OCI-LY7 (cell line): Measurements from ENCODE around the gene TEX12. TPM values are rescaled to one million over a fixed set of nuclear protein-coding genes. Genes with fewer than 3 reads are reported as not detected.

Source experiments
- BruUV-seq: library from RNA; stranded (reverse); fragments of 400-500 nt; replicated peaks from 2 replicates; lab custom pipeline; 2021; lab: Mats Ljungman, UMichigan
- CTCF ChIA-PET: fragments of 300-600 bp; sonication (Branson Sonifier 250); formaldehyde crosslinking; loops from one replicate; lab custom pipeline; 2022; ENCODE audit warnings: antibody characterized with exemption; ENCODE audit not compliant: unreplicated experiment; lab: Charles Lee
- POLR2A ChIA-PET: fragments of 300-600 bp; sonication (Branson Sonifier 250); formaldehyde crosslinking; loops from one replicate; lab custom pipeline; 2022; ENCODE audit warnings: antibody characterized with exemption; lab: Charles Lee
- DNase-seq: peaks from one replicate; pipeline ENCODE4 v3.0.0-alpha.2; 2015; ENCODE audit warnings: low spot score
- H2AFZ ChIP-seq: fragments of 200-600 bp; sonication (generic), shearing (Covaris generic); 2 replicates; pipeline ENCODE4 v1.6.1; 2014; ENCODE audit warnings: mild to moderate bottlenecking, antibody characterized with exemption, low read length, moderate library complexity
- H3K27ac ChIP-seq: fragments of 200-600 bp; sonication (generic); 2 replicates; pipeline ENCODE4 v1.5.1; 2014; ENCODE audit warnings: mixed run types, low read depth, mild to moderate bottlenecking, moderate library complexity, low read length, inconsistent platforms; ENCODE audit not compliant: poor library complexity, severe bottlenecking
- H3K36me3 ChIP-seq: fragments of 200-600 bp; sonication (generic); 2 replicates; pipeline ENCODE4 v1.6.1; 2014; ENCODE audit warnings: mild to moderate bottlenecking, antibody characterized with exemption, low read length, moderate library complexity, mixed read lengths; ENCODE audit not compliant: insufficient read depth
- H3K4me1 ChIP-seq: fragments of 200-600 bp; sonication (generic); 2 replicates; pipeline ENCODE4 v1.5.1; 2014; ENCODE audit warnings: mild to moderate bottlenecking, low read length; ENCODE audit not compliant: insufficient read depth, poor library complexity, severe bottlenecking
- H3K4me2 ChIP-seq: fragments of 200-600 bp; sonication (generic); 2 replicates; pipeline ENCODE4 v1.6.1; 2014; ENCODE audit warnings: mild to moderate bottlenecking, low read length
- H3K4me3 ChIP-seq: fragments of 200-600 bp; sonication (generic); 2 replicates; pipeline ENCODE4 v1.5.1; 2014; ENCODE audit warnings: mild to moderate bottlenecking, low read depth, low read length; ENCODE audit not compliant: poor library complexity, severe bottlenecking
- H3K79me2 ChIP-seq: fragments of 200-600 bp; sonication (generic); 2 replicates; pipeline ENCODE4 v1.6.1; 2016; ENCODE audit warnings: low read depth, mild to moderate bottlenecking, low read length, moderate library complexity, mixed read lengths; ENCODE audit not compliant: insufficient read depth
- H3K9me2 ChIP-seq: fragments of 200-600 bp; sonication (generic); 2 replicates; pipeline ENCODE4 v1.6.1; 2016; ENCODE audit warnings: mild to moderate bottlenecking, low read length, mixed read lengths; ENCODE audit not compliant: insufficient read depth
- H3K9me3 ChIP-seq: fragments of 200-600 bp; sonication (generic); 2 replicates; pipeline ENCODE4 v1.6.1; 2014; ENCODE audit warnings: mild to moderate bottlenecking, mixed run types, low read length, mixed read lengths
- H4K20me1 ChIP-seq: fragments of 200-600 bp; sonication (generic); 2 replicates; pipeline ENCODE4 v1.6.1; 2014; ENCODE audit warnings: mild to moderate bottlenecking, antibody characterized with exemption, low read length, moderate library complexity, mixed read lengths; ENCODE audit not compliant: insufficient read depth
- EZH2phosphoT487 ChIP-seq: fragments of 200-600 bp; sonication (generic); IDR thresholded peaks from 2 replicates; pipeline ENCODE4 v1.6.1; 2018; ENCODE audit warnings: low read depth, borderline replicate concordance, mild to moderate bottlenecking, mixed run types, antibody characterized with exemption, low read length, moderate library complexity, mixed read lengths
- intact Hi-C: fragments of 100-400 bp; cut with micrococcal nuclease; formaldehyde crosslinking; loops from one replicate; pipeline ENCODE4 v1.10.0; 2022; ENCODE audit not compliant: unreplicated experiment
- total RNA-seq, 2 experiments: library from RNA; depleted of rRNA in 1 of 2; stranded (reverse); fragments of >200 nt in 1 of 2; shearing (Covaris generic) in 1 of 2; gene quantifications; 2 replicates each; pipeline ENCODE4 v1.2.3, GENCODE V29; 2014 to 2022
- TF ChIP-seq, protein P1 (sequence below): fragments of 200-600 bp; sonication (generic); conservative IDR thresholded peaks from 2 replicates; pipeline ENCODE4 v1.5.1; 2014; ENCODE audit warnings: mild to moderate bottlenecking, antibody characterized with exemption, low read length, moderate library complexity, mixed read lengths

The TEX12 gene
- total RNA-seq, 2 experiments from 2014 or later, result 0.44 to 0.59 TPM

DNA sequence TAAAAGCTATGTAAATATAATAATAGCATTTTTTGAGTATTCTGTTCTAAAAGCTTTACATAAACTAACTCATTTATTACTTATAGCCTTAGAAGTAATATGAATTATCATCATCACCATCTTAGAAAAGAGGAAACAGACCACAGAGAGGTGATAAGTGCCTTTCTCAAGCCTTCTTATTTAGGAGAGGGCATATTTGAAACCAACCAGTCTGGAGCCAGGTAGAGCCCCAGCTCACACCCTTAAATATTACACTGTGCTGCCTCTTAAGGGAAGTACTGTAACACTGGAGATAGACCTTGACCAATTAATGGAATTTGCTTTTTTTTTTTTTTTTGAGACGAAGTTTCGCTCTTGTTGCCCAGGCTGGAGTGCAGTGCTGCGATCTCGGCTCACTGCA is 10.4 kb downstream of the TEX12 start:
- no peak overlapping the region for H3K4me3 ChIP-seq
- no peaks in the 10 kb centered on the region for H3K9me3 ChIP-seq
- DNase-seq, result no peak
- peaks cover 8% of the 10 kb centered on the region for H3K4me1 ChIP-seq
- BruUV-seq, result no TSS peak
- TF ChIP-seq, protein P1, sequence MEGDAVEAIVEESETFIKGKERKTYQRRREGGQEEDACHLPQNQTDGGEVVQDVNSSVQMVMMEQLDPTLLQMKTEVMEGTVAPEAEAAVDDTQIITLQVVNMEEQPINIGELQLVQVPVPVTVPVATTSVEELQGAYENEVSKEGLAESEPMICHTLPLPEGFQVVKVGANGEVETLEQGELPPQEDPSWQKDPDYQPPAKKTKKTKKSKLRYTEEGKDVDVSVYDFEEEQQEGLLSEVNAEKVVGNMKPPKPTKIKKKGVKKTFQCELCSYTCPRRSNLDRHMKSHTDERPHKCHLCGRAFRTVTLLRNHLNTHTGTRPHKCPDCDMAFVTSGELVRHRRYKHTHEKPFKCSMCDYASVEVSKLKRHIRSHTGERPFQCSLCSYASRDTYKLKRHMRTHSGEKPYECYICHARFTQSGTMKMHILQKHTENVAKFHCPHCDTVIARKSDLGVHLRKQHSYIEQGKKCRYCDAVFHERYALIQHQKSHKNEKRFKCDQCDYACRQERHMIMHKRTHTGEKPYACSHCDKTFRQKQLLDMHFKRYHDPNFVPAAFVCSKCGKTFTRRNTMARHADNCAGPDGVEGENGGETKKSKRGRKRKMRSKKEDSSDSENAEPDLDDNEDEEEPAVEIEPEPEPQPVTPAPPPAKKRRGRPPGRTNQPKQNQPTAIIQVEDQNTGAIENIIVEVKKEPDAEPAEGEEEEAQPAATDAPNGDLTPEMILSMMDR, result no peak
- TF ChIP-seq EZH2phosphoT487, result no peak
- no peak overlapping the region for H2AFZ ChIP-seq
- H3K9me2 ChIP-seq, result no peaks in the 10 kb centered on the region
- no peak overlapping the region for H3K27ac ChIP-seq
- intact Hi-C loops, result loop anchor here (5.0 kb wide), 1 partner anchor 245 kb away; no protein-coding TSS in a partner anchor
- no peaks in the 10 kb centered on the region for H4K20me1 ChIP-seq
- ChIA-PET POLR2A (interaction anchor here (1.2 kb wide), 1 partner anchor 26 kb away, joined by 4 read pairs; no protein-coding TSS in a partner anchor), CTCF (no interaction called here)
- no peaks in the 10 kb centered on the region for H3K36me3 ChIP-seq
- no peak overlapping the region for H3K4me2 ChIP-seq
- no peaks in the 10 kb centered on the region for H3K79me2 ChIP-seq

DNA sequence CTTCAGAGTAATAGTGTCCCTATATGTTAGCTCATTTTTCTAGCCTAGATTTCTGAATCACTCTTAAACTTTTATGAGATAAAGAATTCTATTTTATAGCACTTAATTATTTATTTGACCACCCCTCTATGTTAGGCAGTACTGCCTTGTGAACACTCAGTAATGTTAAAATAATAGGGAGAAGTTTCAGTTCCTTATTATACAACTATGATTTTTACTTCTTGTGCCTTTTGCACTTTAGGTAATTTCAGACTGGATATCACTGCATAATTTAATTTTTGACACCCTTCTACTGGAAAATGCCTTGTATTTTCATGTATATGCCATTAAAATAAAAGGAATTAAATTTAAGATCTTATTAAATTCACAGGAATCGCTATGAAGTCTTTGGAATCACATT is 11.3 kb downstream of the TEX12 start:
- Histone ChIP-seq H3K4me2 (no peak overlapping the region), H3K4me3 (no peak overlapping the region), H3K9me3 (no peaks in the 10 kb centered on the region), H4K20me1 (no peaks in the 10 kb centered on the region), H3K79me2 (no peaks in the 10 kb centered on the region), H3K27ac (no peak overlapping the region), H3K9me2 (no peaks in the 10 kb centered on the region), H2AFZ (no peak overlapping the region), H3K36me3 (no peaks in the 10 kb centered on the region), H3K4me1 (peaks cover 8% of the 10 kb centered on the region)
- no peak for DNase-seq
- POLR2A ChIA-PET, result no interaction called here
- no peak for TF ChIP-seq EZH2phosphoT487
- TF ChIP-seq, protein P1, result no peak
- no TSS peak for BruUV-seq
- CTCF ChIA-PET, result no interaction called here
- intact Hi-C loops, result loop anchor here (5.0 kb wide), 1 partner anchor 246 kb away; no protein-coding TSS in a partner anchor

DNA sequence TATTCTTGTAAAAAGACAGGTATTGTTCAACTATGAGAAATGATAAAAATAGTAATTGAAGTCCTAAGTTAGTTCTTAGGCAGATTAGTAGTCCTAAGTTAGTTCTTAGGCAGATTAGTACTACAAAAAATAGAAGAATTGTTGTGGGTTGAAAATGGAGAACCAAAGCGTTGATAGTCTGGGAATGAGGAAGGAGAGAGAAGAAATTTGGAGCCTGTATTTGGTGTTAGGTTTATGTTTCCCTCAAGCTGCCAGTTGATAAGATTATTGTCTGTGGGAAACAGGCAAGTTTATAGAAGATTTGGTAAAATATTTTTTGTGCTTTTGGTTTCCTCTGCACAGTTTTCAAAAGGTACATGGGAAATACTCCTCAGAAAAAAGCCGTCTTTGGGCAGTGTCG is 11.8 kb downstream of the TEX12 start:
- Histone ChIP-seq H4K20me1 (no peaks in the 10 kb centered on the region), H3K27ac (no peak overlapping the region), H3K79me2 (no peaks in the 10 kb centered on the region), H3K4me2 (no peak overlapping the region), H3K9me2 (no peaks in the 10 kb centered on the region), H3K9me3 (no peaks in the 10 kb centered on the region), H2AFZ (no peak overlapping the region), H3K36me3 (no peaks in the 10 kb centered on the region), H3K4me3 (no peak overlapping the region), H3K4me1 (peaks cover 8% of the 10 kb centered on the region)
- BruUV-seq, result no TSS peak
- intact Hi-C loops, result loop anchor here (5.0 kb wide), 1 partner anchor 247 kb away; no protein-coding TSS in a partner anchor
- ChIA-PET POLR2A (no interaction called here), CTCF (no interaction called here)
- TF ChIP-seq, protein P1, result no peak
- TF ChIP-seq EZH2phosphoT487, result no peak
- no peak for DNase-seq
